ENCODE data around the gene KRT9.
"Not testable (repeated sequence)": the region's sequence is repeated elsewhere in the genome, so short reads cannot be mapped to it uniquely, and the experiment has no call there.

Gene KRT9

DNA sequence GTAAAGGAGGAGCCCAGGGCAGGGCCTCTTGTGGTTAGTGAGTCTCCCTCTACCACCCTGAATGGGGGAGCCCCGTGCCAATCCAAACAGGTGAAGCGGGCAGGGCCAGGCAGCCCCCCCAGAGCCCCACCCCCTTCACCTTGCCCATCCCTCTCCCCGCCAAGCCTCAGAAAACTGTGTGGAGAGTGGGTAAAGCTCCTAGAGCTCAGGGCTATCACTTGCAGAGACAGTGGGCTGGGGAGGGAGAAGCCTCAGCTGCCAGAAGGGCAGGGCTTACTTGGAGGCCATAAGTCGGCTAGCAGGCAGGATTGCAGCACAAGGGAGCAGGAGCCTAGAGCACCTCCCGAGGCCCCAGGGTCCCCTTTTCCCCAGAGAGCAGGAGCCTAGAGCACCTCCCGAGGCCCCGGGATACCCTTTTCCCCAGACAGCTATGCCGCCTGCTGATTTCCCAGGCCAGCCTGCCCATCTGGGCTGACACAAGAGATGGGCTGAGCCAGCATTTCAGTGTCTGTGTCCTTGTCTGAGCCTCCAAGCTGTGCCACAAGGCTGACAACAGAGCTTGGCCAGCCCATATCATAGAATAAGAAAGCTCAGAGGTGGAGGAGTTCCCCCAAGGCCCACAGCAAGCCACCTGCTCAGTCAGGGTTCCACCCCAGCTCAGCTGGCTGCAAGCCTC is 21.6 kb upstream of the KRT9 start:
- Histone ChIP-seq H3K4me3 (ENCODE audit: low read length) (no peak overlapping the region), H3K27me3 (ENCODE audit: control insufficient read depth, insufficient read depth, low read length) (peaks cover 11% of the 10 kb centered on the region), H3K9ac (ENCODE audit: low read length) (no peak overlapping the region), H3K9me3 (ENCODE audit: control insufficient read depth, low read length) (no peaks in the 10 kb centered on the region), H3K4me1 (ENCODE audit: control insufficient read depth, insufficient read depth, low read length) (no peaks in the 10 kb centered on the region), H3K36me3 (ENCODE audit: control insufficient read depth, insufficient read depth, low read length) (no peaks in the 10 kb centered on the region)

DNA sequence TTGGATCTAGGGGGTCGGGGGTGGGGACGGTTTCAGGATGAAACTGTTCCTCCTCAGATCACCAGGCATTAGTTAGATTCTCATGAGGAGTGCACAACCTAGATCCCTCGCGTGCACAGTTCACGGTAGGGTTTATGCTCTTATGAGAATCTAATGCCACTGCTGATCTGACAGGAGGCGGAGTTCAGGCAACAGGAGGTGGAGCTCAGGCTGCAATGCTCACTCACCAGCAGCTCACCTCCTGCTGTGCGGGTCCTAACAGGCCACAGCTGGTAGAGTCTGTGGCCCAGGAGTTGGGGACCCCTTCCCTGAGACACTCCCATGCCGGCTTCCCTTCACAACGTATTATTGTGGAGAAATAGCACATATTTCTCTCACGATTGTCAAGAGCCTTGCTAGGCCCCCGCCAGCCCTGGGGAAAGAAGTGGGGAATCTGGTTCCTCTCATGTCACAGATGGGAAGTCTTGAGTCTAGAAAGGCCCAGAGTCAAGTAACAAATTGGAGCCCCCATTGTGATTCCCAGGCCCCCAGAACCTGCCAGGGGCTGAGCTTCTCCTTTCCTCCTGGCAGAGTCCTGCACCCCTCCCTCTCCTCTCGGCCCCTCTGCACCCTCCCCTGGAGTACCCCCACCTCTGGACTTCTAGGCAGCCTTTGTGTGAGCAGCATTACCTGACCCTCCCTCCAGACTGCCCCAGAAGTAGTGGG is 20.9 kb upstream of the KRT9 start:
- Histone ChIP-seq H3K27me3 (ENCODE audit: control insufficient read depth, insufficient read depth, low read length) (peaks cover 11% of the 10 kb centered on the region), H3K9ac (ENCODE audit: low read length) (no peak overlapping the region), H3K36me3 (ENCODE audit: control insufficient read depth, insufficient read depth, low read length) (no peaks in the 10 kb centered on the region), H3K4me1 (ENCODE audit: control insufficient read depth, insufficient read depth, low read length) (no peaks in the 10 kb centered on the region), H3K9me3 (ENCODE audit: control insufficient read depth, low read length) (no peaks in the 10 kb centered on the region), H3K4me3 (ENCODE audit: low read length) (no peak overlapping the region)

DNA sequence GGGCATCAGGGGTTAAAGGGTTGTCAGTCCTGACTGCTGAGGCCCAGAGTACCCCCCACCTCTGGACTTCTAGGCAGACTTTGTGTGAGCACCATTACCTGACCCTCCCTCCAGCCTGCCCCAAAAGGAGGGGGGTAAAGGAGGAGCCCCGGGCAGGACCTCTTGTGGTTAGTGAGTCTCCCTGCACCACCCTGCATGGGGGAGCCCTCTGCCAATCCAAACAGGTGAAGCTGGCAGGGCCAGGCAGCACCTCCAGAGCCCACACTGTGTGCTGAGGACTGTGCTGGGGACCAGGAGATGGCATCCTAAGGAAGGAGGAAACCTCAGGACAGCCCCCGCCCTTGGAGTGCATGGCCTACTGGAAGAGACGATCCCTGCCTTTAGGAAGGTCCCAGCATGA is 17.4 kb upstream of the KRT9 start:
- H3K4me3 ChIP-seq (ENCODE audit: low read length) = no peak overlapping the region
- H3K4me1 ChIP-seq (ENCODE audit: control insufficient read depth, insufficient read depth, low read length) = no peaks in the 10 kb centered on the region
- no peak overlapping the region for H3K9ac ChIP-seq (ENCODE audit: low read length)
- H3K9me3 ChIP-seq (ENCODE audit: control insufficient read depth, low read length) = no peaks in the 10 kb centered on the region
- H3K36me3 ChIP-seq (ENCODE audit: control insufficient read depth, insufficient read depth, low read length) = no peaks in the 10 kb centered on the region
- peaks cover 6% of the 10 kb centered on the region for H3K27me3 ChIP-seq (ENCODE audit: control insufficient read depth, insufficient read depth, low read length)

DNA sequence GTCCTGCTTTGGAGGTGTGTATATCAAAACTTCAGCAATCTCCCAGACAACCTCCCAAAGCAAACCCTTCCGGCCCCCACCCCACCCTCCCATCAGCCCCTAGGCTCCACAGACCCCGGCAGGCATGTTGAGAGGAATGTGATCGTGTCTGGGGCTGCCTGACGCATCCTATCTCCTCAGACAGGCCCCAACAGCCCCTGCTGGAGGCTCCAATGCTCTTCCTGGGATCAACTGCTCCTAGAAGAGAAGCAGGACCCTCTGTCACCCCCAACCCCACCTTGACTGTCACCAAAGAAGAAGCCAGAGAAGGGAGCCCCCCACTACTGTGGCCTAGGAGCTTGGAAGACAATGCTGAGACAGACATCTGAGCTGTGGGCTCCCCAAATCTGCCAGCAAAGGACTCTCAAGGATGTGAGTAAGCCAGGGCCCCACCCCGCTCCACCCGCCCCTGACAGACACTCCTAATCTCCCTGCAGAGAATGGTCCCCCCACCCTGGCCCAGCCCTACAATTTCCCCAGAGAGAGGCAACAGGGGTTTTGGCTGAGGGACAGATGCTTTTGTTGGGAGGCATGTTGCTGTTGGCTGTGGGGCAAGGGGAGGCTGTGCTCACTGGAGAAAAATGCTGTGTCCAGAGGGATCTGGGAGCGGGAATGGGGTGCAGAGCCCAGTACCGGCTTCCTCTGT is 16.4 kb upstream of the KRT9 start:
- Histone ChIP-seq H3K4me3 (ENCODE audit: low read length) (no peak overlapping the region), H3K9ac (ENCODE audit: low read length) (no peak overlapping the region), H3K9me3 (ENCODE audit: control insufficient read depth, low read length) (no peaks in the 10 kb centered on the region), H3K27me3 (ENCODE audit: control insufficient read depth, insufficient read depth, low read length) (peaks cover 6% of the 10 kb centered on the region), H3K36me3 (ENCODE audit: control insufficient read depth, insufficient read depth, low read length) (no peaks in the 10 kb centered on the region), H3K4me1 (ENCODE audit: control insufficient read depth, insufficient read depth, low read length) (no peaks in the 10 kb centered on the region)

DNA sequence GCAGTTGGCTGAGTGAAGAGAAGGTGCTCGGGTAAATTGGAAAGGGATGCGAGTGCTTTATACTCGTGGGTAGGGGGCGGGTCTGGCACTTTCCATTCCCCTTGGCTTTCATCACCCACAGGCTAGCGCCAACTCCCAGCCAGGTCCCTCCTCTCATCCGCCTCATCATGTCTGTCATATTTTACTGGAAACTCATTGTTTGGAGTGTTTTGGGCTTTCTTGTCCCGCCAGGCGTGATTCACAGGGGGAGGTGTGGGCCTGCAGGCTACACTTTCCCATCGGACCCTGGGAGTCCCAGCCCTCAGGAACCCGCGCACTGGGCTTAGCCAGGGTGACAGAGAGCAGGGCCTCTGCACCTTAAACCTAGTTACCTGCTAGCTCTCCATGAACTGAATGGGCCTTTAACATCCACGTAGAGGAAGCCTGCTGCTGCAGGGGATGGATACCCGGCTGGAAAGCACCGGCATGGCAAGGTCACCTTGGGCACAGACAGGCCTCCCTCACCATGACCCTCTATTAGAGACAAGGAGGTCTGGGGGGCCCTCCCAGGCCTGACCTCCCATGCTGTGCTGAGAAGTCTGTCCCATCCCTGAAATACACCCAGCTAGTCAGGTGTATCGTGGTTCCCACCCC is 15.1 kb upstream of the KRT9 start, which contains the start of gene KRT14:
KRT14 (minus strand) TSS at position 33 of the 633 bp plus-strand sequence. CDS start 61 bp downstream, outside the sequence.
- H3K9me3 ChIP-seq (ENCODE audit: control insufficient read depth, low read length) = no peaks in the 10 kb centered on the region
- peaks cover 6% of the 10 kb centered on the region for H3K27me3 ChIP-seq (ENCODE audit: control insufficient read depth, insufficient read depth, low read length)
- no peak within 1 kb of the TSS for H3K9ac ChIP-seq (ENCODE audit: low read length)
- no peak within 1 kb of the TSS for H3K4me3 ChIP-seq (ENCODE audit: low read length)
- H3K36me3 ChIP-seq (ENCODE audit: control insufficient read depth, insufficient read depth, low read length) = no peaks in the 10 kb centered on the region
- H3K4me1 ChIP-seq (ENCODE audit: control insufficient read depth, insufficient read depth, low read length) = no peaks in the 10 kb centered on the region

DNA sequence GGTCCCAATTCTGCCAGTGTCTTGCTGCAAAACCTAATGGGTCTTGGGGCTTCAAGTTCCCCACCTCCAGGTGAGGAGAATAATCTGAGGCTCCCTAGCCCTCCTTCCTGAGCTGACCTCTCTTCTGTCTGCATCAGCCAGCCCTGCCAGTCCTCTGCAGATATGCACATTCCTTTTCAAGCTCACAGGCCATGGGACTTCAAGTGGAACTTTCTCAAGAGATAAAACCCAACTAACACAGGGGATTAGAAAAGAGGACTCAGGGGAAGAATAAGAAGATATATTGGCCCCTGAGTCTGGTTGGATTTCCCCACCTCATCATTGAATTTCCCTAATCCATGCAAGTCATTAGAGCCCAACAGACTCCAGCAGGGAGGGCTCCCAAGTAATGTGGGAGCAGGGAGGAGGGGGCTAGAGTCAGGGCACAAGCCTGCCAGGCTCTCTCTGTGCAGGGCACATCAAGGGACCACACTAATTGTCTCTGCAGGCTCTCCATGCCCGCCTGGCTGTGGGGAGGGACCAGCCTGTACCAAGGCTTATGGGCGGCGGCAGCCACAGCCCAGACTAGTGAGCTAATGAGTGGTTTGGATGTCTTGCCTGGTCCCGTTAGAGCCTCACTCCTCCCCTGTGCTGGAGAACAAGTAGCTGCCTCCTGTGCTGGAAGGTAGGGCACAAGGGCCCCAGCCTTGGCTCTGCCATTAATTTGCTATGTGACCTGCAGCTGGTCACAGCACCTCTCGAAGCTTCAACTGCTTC is 13.6 kb upstream of the KRT9 start:
- Histone ChIP-seq H3K4me1 (ENCODE audit: control insufficient read depth, insufficient read depth, low read length) (no peaks in the 10 kb centered on the region), H3K36me3 (ENCODE audit: control insufficient read depth, insufficient read depth, low read length) (no peaks in the 10 kb centered on the region), H3K9ac (ENCODE audit: low read length) (no peak overlapping the region), H3K27me3 (ENCODE audit: control insufficient read depth, insufficient read depth, low read length) (peaks cover 6% of the 10 kb centered on the region), H3K4me3 (ENCODE audit: low read length) (no peak overlapping the region), H3K9me3 (ENCODE audit: control insufficient read depth, low read length) (no peaks in the 10 kb centered on the region)

DNA sequence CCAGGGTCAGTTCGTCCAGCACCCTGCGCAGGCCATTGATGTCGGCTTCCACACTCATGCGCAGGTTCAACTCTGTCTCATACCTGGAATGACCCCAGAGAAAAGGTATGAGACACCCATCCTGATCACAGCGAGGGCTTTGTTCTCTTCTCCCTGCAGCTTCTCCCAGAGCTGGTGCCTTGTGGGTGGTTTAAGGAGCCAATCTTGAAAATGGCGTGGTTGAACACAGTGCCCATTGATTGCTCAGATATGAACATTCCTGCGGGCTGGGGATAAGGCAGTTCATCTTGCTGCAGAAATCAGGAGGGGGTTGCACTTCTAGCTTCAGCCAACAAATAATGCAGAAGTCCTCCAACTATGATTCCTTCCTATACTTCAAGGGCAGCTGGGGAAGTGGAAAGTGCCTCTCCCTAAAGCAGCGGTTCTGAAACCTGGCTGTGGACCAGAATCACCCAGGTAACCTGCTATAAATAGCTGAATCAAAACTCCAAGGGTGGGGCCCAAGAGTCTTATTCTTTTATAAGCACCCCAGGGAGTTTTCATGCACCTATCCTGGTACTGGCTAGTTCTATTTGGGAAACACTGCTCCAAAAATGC is 12.6 kb upstream of the KRT9 start:
- not testable (repeated sequence) for H3K4me1 ChIP-seq (ENCODE audit: control insufficient read depth, insufficient read depth, low read length)

DNA sequence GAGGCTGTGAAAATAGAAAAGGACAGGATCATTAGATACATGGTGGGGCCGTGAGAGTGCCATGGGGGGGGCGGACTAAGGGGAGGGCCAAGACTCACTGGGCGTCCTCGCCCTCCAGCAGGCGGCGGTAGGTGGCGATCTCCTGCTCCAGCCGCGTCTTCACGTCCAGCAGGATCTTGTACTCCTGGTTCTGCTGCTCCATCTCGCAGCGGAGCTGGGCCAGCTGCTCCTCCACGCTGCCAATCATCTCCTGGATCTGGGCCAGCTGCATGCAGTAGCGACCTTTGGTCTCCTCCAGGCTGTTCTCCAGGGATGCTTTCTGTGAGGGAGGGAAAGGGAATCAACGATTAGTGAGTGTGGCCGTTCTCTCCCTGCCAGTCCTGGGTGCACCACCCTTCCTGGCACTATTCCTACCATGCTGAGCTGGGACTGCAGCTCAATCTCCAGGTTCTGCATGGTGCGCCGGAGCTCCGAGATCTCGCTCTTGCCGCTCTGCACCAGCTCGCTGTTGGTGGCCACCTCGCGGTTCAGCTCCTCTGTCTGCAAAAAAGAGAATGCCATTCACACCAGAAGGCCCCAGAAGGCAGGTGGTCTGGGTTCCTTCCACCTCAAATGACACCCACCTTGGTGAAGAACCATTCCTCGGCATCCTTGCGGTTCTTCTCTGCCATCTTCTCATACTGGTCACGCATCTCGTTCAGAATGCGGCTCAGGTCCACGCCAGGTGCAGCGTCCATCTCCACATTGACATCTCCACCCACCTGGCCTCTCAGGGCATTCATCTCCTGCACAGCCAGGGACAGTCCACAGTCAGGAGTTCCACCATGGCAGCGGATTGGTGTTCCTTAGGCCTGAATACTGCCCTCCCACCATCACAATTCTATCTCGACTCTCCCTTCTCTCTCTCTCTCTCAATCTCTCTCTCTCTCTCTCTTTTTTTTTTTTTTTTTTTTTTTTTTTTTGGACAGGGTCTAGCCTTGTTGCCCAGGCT is 11.6 kb upstream of the KRT9 start:
- H3K4me3 ChIP-seq (ENCODE audit: low read length) = no peak overlapping the region
- no peaks in the 10 kb centered on the region for H3K9me3 ChIP-seq (ENCODE audit: control insufficient read depth, low read length)
- H3K4me1 ChIP-seq (ENCODE audit: control insufficient read depth, insufficient read depth, low read length) = peaks cover 10% of the 10 kb centered on the region
- H3K9ac ChIP-seq (ENCODE audit: low read length) = no peak overlapping the region
- H3K27me3 ChIP-seq (ENCODE audit: control insufficient read depth, insufficient read depth, low read length) = peaks cover 3% of the 10 kb centered on the region
- H3K36me3 ChIP-seq (ENCODE audit: control insufficient read depth, insufficient read depth, low read length) = no peaks in the 10 kb centered on the region

More for the DNA sequence above, 12.6 kb upstream of the KRT9 start:
- H3K4me3 ChIP-seq (ENCODE audit: low read length); H3K9ac ChIP-seq (ENCODE audit: low read length); H3K36me3 ChIP-seq (ENCODE audit: control insufficient read depth, insufficient read depth, low read length); H3K9me3 ChIP-seq (ENCODE audit: control insufficient read depth, low read length); H3K27me3 ChIP-seq (ENCODE audit: control insufficient read depth, insufficient read depth, low read length): not testable (repeated sequence)

DNA sequence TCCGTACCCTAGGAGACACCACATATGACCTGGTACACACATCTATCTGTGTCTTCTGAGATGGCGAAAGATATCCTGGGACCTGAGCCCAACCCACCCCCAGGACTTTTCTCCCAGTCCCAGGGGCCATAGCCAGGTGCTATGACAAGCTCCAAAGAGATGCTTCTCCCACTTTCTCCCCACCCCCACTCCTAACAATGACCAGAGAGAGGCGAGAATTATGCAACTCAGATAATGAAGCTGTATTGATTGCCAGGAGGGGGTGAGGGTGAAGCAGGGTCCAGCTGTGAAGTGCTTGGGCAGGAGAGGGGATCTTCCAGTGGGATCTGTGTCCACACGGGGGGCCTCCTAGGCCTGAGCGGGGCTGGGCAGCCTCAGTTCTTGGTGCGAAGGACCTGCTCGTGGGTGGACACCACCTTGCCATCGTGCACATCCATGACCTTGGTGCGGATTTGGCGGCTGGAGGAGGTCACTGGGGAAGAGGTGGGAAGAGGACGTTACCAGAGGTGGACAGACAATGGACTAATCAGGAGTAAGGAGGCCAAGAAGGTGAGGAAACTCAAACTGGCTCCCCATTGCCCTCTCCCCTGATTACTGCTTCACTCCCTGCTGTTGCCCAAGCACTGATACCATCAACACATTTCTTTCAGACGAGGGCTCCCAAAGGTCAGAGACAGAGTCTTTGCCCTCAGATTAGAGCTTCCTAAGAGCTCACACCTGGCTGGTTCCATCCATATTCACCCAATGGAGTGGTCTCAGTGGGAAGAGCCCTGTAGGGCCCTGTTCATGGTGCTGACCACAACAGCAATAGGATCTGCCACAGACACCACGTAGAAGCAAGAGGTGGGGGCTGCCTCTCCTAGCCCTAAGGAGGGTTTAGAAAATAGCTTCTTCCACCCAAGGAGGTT is 10.5 kb upstream of the KRT9 start:
- H3K36me3 ChIP-seq (ENCODE audit: control insufficient read depth, insufficient read depth, low read length); H3K9me3 ChIP-seq (ENCODE audit: control insufficient read depth, low read length); H3K27me3 ChIP-seq (ENCODE audit: control insufficient read depth, insufficient read depth, low read length); H3K9ac ChIP-seq (ENCODE audit: low read length); H3K4me3 ChIP-seq (ENCODE audit: low read length): not testable (repeated sequence)
- H3K4me1 ChIP-seq (ENCODE audit: control insufficient read depth, insufficient read depth, low read length) = peaks cover 10% of the 10 kb centered on the region
